RWPE2 (cell line): ENCODE data around the gene SLC8A1.
"Not testable (repeated sequence)": the region's sequence is repeated elsewhere in the genome, so short reads cannot be mapped to it uniquely, and the experiment has no call there.

Source experiments
- ATAC-seq: fragments of 200-7000 bp; cut with Tn5 transposase; 3 replicates; pipeline ENCODE4 v1.9.1; 2021; ENCODE audit warnings: low read depth
- DNase-seq: peaks from one replicate; pipeline ENCODE4 v3.0.0-alpha.2; 2020; ENCODE audit warnings: low spot score
- H3K27ac ChIP-seq: fragments of 450-650 bp; 2 replicates; pipeline ENCODE4 v1.5.1; 2017; ENCODE audit warnings: mild to moderate bottlenecking; ENCODE audit not compliant: poor library complexity, severe bottlenecking
- H3K27me3 ChIP-seq: fragments of 250-450 bp; sonication (Bioruptor Pico); 2 replicates; pipeline ENCODE4 v1.5.1; 2021; ENCODE audit warnings: mild to moderate bottlenecking, moderate library complexity; ENCODE audit not compliant: insufficient read depth, poor library complexity, severe bottlenecking
- H3K36me3 ChIP-seq: fragments of 250-450 bp; sonication (Bioruptor Pico); 2 replicates; pipeline ENCODE4 v1.5.1; 2020; ENCODE audit warnings: low read depth, mild to moderate bottlenecking, moderate library complexity
- H3K4me1 ChIP-seq: fragments of 250-450 bp; sonication (Bioruptor Pico); 2 replicates; pipeline ENCODE4 v1.5.1; 2021; ENCODE audit warnings: mild to moderate bottlenecking, moderate library complexity; ENCODE audit not compliant: insufficient read depth, poor library complexity, severe bottlenecking
- H3K4me3 ChIP-seq: fragments of 250-450 bp; sonication (Bioruptor Pico); 2 replicates; pipeline ENCODE4 v1.5.1; 2021; ENCODE audit warnings: mild to moderate bottlenecking, moderate library complexity; ENCODE audit not compliant: severe bottlenecking
- H3K9me3 ChIP-seq: fragments of 250-450 bp; sonication (Bioruptor Pico); 2 replicates; pipeline ENCODE4 v1.5.1; 2021; ENCODE audit warnings: mild to moderate bottlenecking, moderate library complexity; ENCODE audit not compliant: severe bottlenecking
- TF ChIP-seq, protein P1 (sequence below): fragments of 450-650 bp; IDR thresholded peaks from one replicate; pipeline ENCODE4 v1.5.1; 2017; ENCODE audit warnings: mild to moderate bottlenecking, moderate library complexity; ENCODE audit not compliant: poor library complexity, severe bottlenecking

SLC8A1 gene

GRCh38 chr2:40090044-40090443 is 361.8 kb downstream of the SLC8A1 start:
- no peak for DNase-seq
- no peak overlapping the region for H3K27ac ChIP-seq
- no peak for ATAC-seq
- no peak overlapping the region for H3K4me3 ChIP-seq
- no peaks in the 10 kb centered on the region for H3K36me3 ChIP-seq
- peaks cover 6% of the 10 kb centered on the region for H3K4me1 ChIP-seq
- TF ChIP-seq, protein P1, sequence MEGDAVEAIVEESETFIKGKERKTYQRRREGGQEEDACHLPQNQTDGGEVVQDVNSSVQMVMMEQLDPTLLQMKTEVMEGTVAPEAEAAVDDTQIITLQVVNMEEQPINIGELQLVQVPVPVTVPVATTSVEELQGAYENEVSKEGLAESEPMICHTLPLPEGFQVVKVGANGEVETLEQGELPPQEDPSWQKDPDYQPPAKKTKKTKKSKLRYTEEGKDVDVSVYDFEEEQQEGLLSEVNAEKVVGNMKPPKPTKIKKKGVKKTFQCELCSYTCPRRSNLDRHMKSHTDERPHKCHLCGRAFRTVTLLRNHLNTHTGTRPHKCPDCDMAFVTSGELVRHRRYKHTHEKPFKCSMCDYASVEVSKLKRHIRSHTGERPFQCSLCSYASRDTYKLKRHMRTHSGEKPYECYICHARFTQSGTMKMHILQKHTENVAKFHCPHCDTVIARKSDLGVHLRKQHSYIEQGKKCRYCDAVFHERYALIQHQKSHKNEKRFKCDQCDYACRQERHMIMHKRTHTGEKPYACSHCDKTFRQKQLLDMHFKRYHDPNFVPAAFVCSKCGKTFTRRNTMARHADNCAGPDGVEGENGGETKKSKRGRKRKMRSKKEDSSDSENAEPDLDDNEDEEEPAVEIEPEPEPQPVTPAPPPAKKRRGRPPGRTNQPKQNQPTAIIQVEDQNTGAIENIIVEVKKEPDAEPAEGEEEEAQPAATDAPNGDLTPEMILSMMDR: no peak
- H3K27me3 ChIP-seq: no peaks in the 10 kb centered on the region
- no peaks in the 10 kb centered on the region for H3K9me3 ChIP-seq

GRCh38 chr2:40087927-40088326 is 364.0 kb downstream of the SLC8A1 start:
- no peaks in the 10 kb centered on the region for H3K36me3 ChIP-seq
- DNase-seq (no peak), ATAC-seq (no peak)
- H3K4me1 ChIP-seq: no peaks in the 10 kb centered on the region
- H3K27ac ChIP-seq: no peak overlapping the region
- TF ChIP-seq, protein P1: no peak
- H3K27me3 ChIP-seq: no peaks in the 10 kb centered on the region
- no peak overlapping the region for H3K4me3 ChIP-seq
- no peaks in the 10 kb centered on the region for H3K9me3 ChIP-seq

DNA sequence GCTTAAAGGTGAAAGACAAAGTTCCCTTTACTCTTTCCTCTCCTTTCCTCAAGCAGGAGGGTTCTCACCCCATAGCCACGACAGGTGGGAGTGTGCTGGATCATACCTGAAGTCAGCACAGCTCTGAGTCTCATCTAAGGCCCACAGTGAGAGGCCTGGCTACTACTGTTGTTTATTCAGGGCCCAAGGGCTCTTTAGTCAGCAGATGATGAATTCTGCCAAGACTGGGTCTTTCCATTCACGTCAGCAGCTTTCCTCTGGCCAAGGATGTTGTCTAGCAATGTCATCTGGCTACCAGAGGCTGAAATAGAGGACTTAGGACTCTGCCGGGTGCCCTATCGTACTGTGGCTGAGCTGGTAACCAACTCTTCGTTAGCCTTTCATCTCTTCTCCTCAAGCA is 364.5 kb downstream of the SLC8A1 start:
- DNase-seq (no peak), ATAC-seq (no peak)

GRCh38 chr2:40085786-40086185 is 366.1 kb downstream of the SLC8A1 start:
- Histone ChIP-seq H3K27ac (no peak overlapping the region), H3K27me3 (no peaks in the 10 kb centered on the region), H3K9me3 (no peaks in the 10 kb centered on the region), H3K36me3 (no peaks in the 10 kb centered on the region), H3K4me3 (no peak overlapping the region), H3K4me1 (no peaks in the 10 kb centered on the region)
- DNase-seq (no peak), ATAC-seq (no peak)
- TF ChIP-seq, protein P1: no peak

More for the DNA sequence above, 364.5 kb downstream of the SLC8A1 start:
- Histone ChIP-seq H3K4me3 (no peak overlapping the region), H3K4me1 (no peaks in the 10 kb centered on the region), H3K36me3 (no peaks in the 10 kb centered on the region), H3K9me3 (no peaks in the 10 kb centered on the region), H3K27ac (no peak overlapping the region), H3K27me3 (no peaks in the 10 kb centered on the region)
- TF ChIP-seq, protein P1: no peak

GRCh38 chr2:40073336-40073735 is 378.6 kb downstream of the SLC8A1 start:
- not testable (repeated sequence) for DNase-seq, H3K9me3 ChIP-seq, ATAC-seq

More at GRCh38 chr2:40073336-40073735, 378.6 kb downstream of the SLC8A1 start:
- not testable (repeated sequence) for H3K4me1 ChIP-seq, H3K27me3 ChIP-seq, H3K36me3 ChIP-seq, H3K27ac ChIP-seq, H3K4me3 ChIP-seq
